ENCODE data around the gene AXIN1. TPM values are rescaled to one million over a fixed set of nuclear protein-coding genes. Genes with fewer than 3 reads are reported as not detected.

AXIN1 gene
- total RNA-seq, 4 donors from 2014 or later = 11.1 to 19.0 (median 15.0) TPM

DNA sequence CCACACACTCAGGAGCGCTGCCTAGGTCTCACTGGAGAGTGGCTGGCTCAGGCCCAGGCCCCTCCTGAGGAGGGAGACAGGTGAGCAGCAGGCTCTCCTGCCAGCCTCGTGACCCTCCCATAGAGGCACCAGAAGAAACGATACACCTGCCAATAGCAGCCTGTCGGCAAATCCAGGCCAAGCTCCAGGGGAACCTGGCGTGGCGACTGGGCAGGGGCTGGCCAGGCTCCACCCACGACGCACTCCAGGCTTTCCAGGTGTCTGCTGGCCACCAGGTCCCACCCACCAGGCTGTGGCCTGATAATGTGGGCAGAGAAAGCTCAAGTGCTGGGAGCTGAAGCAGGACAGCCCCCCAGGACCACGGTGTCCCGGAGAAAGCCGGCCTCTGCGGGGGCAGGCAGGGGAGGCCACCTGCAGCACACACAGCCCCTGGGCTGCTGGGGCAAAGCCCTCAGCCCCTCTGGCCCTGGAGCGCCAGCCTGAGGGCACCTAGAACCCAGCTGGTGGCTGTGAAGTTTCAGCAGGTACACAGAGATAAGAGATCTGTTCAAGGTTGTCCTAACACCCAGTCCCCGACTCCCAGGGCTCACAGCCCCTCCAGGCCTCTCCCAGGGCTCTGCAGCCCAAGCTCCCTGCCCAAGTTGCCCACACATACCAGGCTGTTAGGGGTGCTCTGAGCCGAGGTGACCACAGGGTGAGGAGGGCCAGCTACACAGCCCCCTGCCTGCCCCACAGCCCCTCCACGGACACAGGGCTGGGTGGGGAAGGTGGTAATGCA is 26.8 kb upstream of the AXIN1 start:
- TF ChIP-seq, protein P1, sequence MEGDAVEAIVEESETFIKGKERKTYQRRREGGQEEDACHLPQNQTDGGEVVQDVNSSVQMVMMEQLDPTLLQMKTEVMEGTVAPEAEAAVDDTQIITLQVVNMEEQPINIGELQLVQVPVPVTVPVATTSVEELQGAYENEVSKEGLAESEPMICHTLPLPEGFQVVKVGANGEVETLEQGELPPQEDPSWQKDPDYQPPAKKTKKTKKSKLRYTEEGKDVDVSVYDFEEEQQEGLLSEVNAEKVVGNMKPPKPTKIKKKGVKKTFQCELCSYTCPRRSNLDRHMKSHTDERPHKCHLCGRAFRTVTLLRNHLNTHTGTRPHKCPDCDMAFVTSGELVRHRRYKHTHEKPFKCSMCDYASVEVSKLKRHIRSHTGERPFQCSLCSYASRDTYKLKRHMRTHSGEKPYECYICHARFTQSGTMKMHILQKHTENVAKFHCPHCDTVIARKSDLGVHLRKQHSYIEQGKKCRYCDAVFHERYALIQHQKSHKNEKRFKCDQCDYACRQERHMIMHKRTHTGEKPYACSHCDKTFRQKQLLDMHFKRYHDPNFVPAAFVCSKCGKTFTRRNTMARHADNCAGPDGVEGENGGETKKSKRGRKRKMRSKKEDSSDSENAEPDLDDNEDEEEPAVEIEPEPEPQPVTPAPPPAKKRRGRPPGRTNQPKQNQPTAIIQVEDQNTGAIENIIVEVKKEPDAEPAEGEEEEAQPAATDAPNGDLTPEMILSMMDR (IDR thresholded peaks at IDR 0.05; ENCODE audit: low read depth) = no peak

DNA sequence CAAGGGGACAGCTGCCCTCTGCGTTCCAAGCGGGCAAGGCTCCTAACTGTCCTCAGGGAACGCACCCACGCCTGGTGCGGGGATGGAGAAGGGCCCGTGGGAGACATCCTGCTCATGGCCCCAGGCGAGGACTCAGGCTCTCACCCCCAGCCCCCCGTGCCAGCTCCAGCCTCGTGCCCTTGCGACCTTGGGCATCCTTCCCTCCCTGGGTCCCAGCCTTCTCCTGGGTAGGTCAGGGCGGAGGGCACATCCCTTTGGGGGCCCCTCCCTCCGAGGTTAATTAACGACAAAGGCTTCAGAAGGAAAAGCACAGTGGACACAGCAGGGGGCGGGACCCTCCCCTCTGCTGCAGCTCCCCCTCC is 26.3 kb upstream of the AXIN1 start:
- TF ChIP-seq, protein P1 (IDR thresholded peaks at IDR 0.05; ENCODE audit: low read depth) = no peak

- TF ChIP-seq, protein P1 (IDR thresholded peaks at IDR 0.05; ENCODE audit: low read depth) = no peak
These were observed 25.0 kb upstream of the AXIN1 start for GRCh38 chr16:377419-377951.

DNA sequence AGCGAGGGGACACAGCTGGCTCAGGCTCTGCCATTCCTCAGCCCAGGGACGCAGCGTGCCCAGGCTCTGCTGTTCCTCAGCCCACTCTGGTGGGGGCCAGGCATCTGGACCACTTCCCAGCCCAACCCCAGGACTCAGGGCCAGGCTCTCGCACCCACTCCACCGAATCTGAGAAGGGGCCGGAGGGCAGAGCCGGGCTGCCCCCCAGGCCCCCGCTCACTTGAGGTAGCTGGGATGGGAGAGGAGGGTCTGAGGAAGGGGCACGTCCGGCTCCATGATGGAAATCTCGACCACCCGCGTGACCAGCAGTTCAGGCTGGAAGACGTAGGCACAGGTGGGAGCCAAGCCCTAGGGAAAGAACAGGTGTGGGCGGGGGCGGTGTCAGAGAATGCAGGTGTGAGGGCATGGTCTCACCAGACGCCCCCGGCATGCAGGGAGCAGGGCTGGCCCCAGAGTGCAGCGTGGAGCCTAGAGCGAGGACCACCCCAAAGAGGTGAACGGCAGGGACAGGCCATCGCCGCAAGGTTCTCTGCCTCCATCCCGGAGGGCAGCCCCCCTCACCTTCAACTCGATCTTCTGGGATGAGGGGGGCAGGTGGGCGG is 24.4 kb upstream of the AXIN1 start:
- TF ChIP-seq, protein P1 (IDR thresholded peaks at IDR 0.05; ENCODE audit: low read depth) = no peak

GRCh38 chr16:375927-376816 is 23.6 kb upstream of the AXIN1 start:
- TF ChIP-seq, protein P1 (IDR thresholded peaks at IDR 0.05; ENCODE audit: low read depth) = no peak

DNA sequence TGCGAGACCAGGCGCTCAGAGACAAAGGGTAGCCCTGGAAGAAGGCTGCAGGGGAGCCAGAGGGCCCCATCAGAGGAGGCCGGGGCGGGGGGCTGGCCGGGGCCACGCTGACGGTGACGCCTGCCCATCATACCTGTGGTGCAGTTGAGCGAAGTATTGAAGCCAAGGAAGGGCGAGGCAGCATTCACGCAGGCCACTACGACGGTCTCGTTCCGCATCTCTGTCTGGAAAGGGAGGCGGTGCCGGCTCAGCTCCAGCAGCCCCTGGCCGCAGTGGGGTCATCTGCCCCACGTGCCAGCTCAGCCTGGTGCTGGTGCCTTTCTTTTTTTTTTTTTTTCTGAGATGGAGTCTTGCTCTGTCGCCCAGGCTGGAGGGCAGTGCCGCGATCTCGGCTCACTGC is 22.7 kb upstream of the AXIN1 start:
- TF ChIP-seq, protein P1 (IDR thresholded peaks at IDR 0.05; ENCODE audit: low read depth) = no peak

GRCh38 chr16:374616-374926 is 22.0 kb upstream of the AXIN1 start:
- TF ChIP-seq, protein P1 (IDR thresholded peaks at IDR 0.05; ENCODE audit: low read depth) = no peak
